Neutrophil (primary cell): ENCODE results near the gene GPR153.

Experiments
- H3K27ac ChIP-seq: fragments of 200-600 bp; sonication (generic); 2 replicates; pipeline ENCODE4 v1.5.1; 2016; ENCODE audit warnings: mild to moderate bottlenecking, moderate library complexity
- H3K27me3 ChIP-seq: fragments of 200-600 bp; sonication (generic); 2 replicates; pipeline ENCODE4 v1.6.0; 2016; ENCODE audit warnings: mild to moderate bottlenecking
- H3K36me3 ChIP-seq: fragments of 200-600 bp; sonication (generic); 2 replicates; pipeline ENCODE4 v1.5.1; 2017
- H3K4me1 ChIP-seq, 2 experiments: fragments of 200-600 bp in 1 of 2; sonication (generic) in 1 of 2; 1 replicate in 1 of 2; 2 replicates in 1 of 2; pipeline versions ENCODE4 v1.5.1 to v1.6.1; 2013 to 2016; ENCODE audit warnings: low read depth in 1 of 2, low read length in 1 of 2, mild to moderate bottlenecking in 1 of 2, moderate library complexity in 1 of 2; ENCODE audit not compliant: control insufficient read depth in 1 of 2, insufficient read depth in 1 of 2
- H3K4me3 ChIP-seq, 2 experiments: fragments of 200-600 bp in 1 of 2; sonication (generic) in 1 of 2; 1 replicate in 1 of 2; 2 replicates in 1 of 2; pipeline ENCODE4 v1.5.1; 2013 to 2016; ENCODE audit warnings: low read depth in 1 of 2, low read length in 1 of 2, mild to moderate bottlenecking in 1 of 2, moderate library complexity in 1 of 2
- H3K9me3 ChIP-seq: fragments of 200-600 bp; sonication (generic); 2 replicates; pipeline ENCODE4 v1.5.1; 2016
- CTCF ChIP-seq: fragments of 200-600 bp; sonication (generic); IDR thresholded peaks from 2 replicates; pipeline ENCODE4 v1.5.1; 2016; ENCODE audit warnings: antibody characterized with exemption

GPR153 gene

GRCh38 chr1:6285336-6285735 lies 24.4 kb upstream of the GPR153 start:
- Histone ChIP-seq H3K9me3 (no peaks in the 10 kb centered on the region), H3K36me3 (no peaks in the 10 kb centered on the region), H3K4me3 (no peak overlapping the region), H3K27ac (no peak overlapping the region), H3K27me3 (no peaks in the 10 kb centered on the region), H3K4me1 (no peaks in the 10 kb centered on the region)
- TF ChIP-seq CTCF: no peak

- TF ChIP-seq CTCF: no peak
- Histone ChIP-seq H3K4me3 (no peak overlapping the region), H3K27ac (no peak overlapping the region), H3K4me1 (no peaks in the 10 kb centered on the region), H3K9me3 (no peaks in the 10 kb centered on the region), H3K27me3 (no peaks in the 10 kb centered on the region), H3K36me3 (no peaks in the 10 kb centered on the region)
Measured at GRCh38 chr1:6282577-6283270, 21.8 kb upstream of the GPR153 start.

- Histone ChIP-seq H3K9me3 (no peaks in the 10 kb centered on the region), H3K4me1 (no peaks in the 10 kb centered on the region), H3K4me3 (no peak overlapping the region), H3K36me3 (no peaks in the 10 kb centered on the region), H3K27ac (no peak overlapping the region), H3K27me3 (no peaks in the 10 kb centered on the region)
- TF ChIP-seq CTCF: no peak
Measured at GRCh38 chr1:6281511-6282402, 20.9 kb upstream of the GPR153 start.

- Histone ChIP-seq H3K27me3 (no peaks in the 10 kb centered on the region), H3K4me3 (no peak overlapping the region), H3K36me3 (no peaks in the 10 kb centered on the region), H3K4me1 (no peaks in the 10 kb centered on the region), H3K9me3 (no peaks in the 10 kb centered on the region), H3K27ac (no peak overlapping the region)
- no peak for TF ChIP-seq CTCF
Measured at GRCh38 chr1:6280761-6281451, 20.0 kb upstream of the GPR153 start.

- Histone ChIP-seq H3K27ac (no peak overlapping the region), H3K4me1 (no peaks in the 10 kb centered on the region), H3K36me3 (no peaks in the 10 kb centered on the region), H3K4me3 (no peak overlapping the region), H3K9me3 (no peaks in the 10 kb centered on the region), H3K27me3 (no peaks in the 10 kb centered on the region)
- no peak for TF ChIP-seq CTCF
Measured at GRCh38 chr1:6279613-6280383, 18.9 kb upstream of the GPR153 start.
